Measurements from ENCODE around the gene KCTD20. TPM values are rescaled to one million over a fixed set of nuclear protein-coding genes. Genes with fewer than 3 reads are reported as not detected.
A peak's percentile ranks its signal among the peaks of the same experiment; 100 is the strongest.
"Not testable (repeated sequence)": the region's sequence is repeated elsewhere in the genome, so short reads cannot be mapped to it uniquely, and the experiment has no call there.

KCTD20 gene
- total and polyA plus RNA-seq, 4 donors, result 25.8 to 70.6 (median 43.0) TPM

DNA sequence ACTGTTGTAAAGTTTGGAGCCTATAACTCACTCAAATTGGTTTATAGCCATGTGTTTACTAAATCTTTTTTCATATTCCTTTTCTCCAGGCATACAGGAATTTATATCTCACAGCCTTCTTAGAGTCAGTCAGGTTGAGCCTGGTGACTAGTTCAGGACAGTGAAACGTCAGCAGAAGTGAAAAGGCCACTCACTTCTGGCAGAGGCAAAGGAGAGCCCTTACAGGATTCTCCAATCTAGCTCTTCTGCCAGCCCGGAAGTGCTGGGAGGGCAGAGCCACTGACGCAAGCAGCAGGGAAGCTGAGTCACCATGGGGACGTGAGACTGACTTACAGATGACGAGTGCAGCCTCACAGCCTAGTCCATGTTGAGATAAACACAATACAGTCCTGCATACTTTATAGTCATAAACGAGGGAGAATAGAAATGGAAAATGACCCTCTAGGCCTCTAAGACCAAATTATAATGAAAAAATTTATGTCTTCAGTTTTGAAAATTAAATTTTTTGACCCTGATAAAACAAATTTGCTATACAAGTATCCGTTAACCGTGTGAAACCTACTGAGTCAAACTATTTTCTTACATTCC is 1.4 kb upstream of the KCTD20 start:
- H3K27ac ChIP-seq (ENCODE audit: low read depth in 1 of 2, low read length in 2 of 2), result peak overlapping the region in 1 of 2 donors; percentile 76
- ATAC-seq (ENCODE audit: low FRiP score) (peak; percentile 95), DNase-seq (peak; percentile 97)
- 22 to 28% methylated on average over 8 of the region's 8 CpGs for WGBS, 2 donors
- H3K4me1 ChIP-seq (ENCODE audit: control insufficient read depth in 1 of 2, insufficient read depth in 2 of 2, low read length in 2 of 2), result peaks cover 0 to 2% of the 10 kb centered on the region in 2 donors
- H3K9me3 ChIP-seq (ENCODE audit: control insufficient read depth, low read length), result no peaks in the 10 kb centered on the region
- H3K4me3 ChIP-seq (ENCODE audit: low read length in 2 of 2), result no peak overlapping the region
- no peaks in the 10 kb centered on the region for H3K36me3 ChIP-seq (ENCODE audit: control insufficient read depth in 1 of 2, insufficient read depth in 2 of 2, low read length in 1 of 2)
- intact Hi-C loops (cut with DNase I), result loop anchor here (5.0 kb wide), 3 partner anchors 54 to 151 kb away; partner anchors contain the start of genes ETV7 (in 1 of the 2), SRSF3 (in 1 of the 2) and STK38 (in 1 of the 2)
- H3K27me3 ChIP-seq (ENCODE audit: control insufficient read depth in 1 of 2, insufficient read depth in 2 of 2, low read length in 1 of 2), result no peaks in the 10 kb centered on the region

GRCh38 chr6:36442103-36442670 is 613 bp upstream of the KCTD20 start:
- DNase-seq (no peak), ATAC-seq (ENCODE audit: low FRiP score) (no peak)
- no peaks in the 10 kb centered on the region for H3K36me3 ChIP-seq (ENCODE audit: control insufficient read depth in 1 of 2, insufficient read depth in 2 of 2, low read length in 1 of 2)
- no peaks in the 10 kb centered on the region for H3K27me3 ChIP-seq (ENCODE audit: control insufficient read depth in 1 of 2, insufficient read depth in 2 of 2, low read length in 1 of 2)
- peak overlapping the region in 1 of 2 donors; percentile 87 for H3K27ac ChIP-seq (ENCODE audit: low read depth in 1 of 2, low read length in 2 of 2)
- WGBS, 2 donors, result 58 to 59% methylated on average over 12 of the region's 12 CpGs
- intact Hi-C loops (cut with DNase I), result loop anchor here (2.0 to 5.0 kb wide), 4 partner anchors 19 to 150 kb away; partner anchors contain the start of genes ETV7 (in 1 of the 2), SRSF3 (in 1 of the 2) and STK38 (in 1 of the 2)
- H3K9me3 ChIP-seq (ENCODE audit: control insufficient read depth, low read length), result no peaks in the 10 kb centered on the region
- peak overlapping the region; percentile 30 to 96 for H3K4me3 ChIP-seq (ENCODE audit: low read length in 2 of 2)
- peaks cover 0 to 2% of the 10 kb centered on the region in 2 donors for H3K4me1 ChIP-seq (ENCODE audit: control insufficient read depth in 1 of 2, insufficient read depth in 2 of 2, low read length in 2 of 2)

DNA sequence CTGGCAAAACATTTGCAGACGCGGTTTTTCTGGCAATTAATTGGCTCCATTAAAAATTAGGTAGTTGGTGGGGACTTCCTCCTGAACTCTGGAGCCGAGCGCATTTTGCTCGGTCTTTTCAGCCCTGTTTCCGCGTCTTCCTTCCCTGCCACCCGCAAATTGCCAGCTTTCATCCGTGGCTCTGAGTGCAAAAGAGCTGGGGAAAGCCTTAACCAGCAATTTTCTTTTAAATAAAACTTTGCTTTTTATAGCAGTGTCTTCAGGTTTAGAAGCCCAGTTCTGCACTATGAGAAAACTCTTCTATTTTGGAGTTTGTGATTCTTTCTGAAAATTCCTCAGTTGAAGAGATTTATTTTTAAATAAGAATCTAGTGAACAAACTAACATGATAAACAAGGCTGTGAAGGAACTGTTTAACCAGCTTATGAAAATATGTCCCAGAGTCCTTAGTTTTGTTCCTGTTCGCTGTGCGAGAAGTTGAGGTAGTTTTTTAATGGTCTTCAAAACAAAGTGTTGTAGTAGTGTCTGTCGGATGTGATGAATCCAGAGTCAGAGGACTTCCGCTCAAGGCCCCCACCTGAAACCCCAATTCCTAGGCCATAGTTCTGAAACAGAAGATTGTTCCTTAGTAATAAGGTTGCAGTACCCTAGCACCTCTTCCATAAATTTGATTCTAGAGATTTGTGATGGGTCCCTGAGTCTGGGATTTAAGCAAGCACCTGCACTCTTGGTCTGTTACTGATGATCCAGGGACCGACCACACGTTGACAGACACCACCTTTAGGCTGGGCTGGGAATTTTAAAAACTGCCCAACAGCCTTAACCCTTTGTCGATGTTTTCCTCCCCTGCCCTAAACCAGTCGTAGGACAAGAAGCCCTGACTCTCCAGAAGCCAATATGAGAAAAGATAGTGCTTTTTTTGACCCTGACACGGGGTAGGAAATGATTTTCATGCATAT is 950 bp downstream of the KCTD20 start:
- Histone ChIP-seq H3K27me3 (ENCODE audit: control insufficient read depth in 1 of 2, insufficient read depth in 2 of 2, low read length in 1 of 2) (no peaks in the 10 kb centered on the region), H3K27ac (ENCODE audit: low read depth in 1 of 2, low read length in 2 of 2) (peak overlapping the region; percentile 28 to 84), H3K4me1 (ENCODE audit: control insufficient read depth in 1 of 2, insufficient read depth in 2 of 2, low read length in 2 of 2) (peaks cover 0 to 6% of the 10 kb centered on the region in 2 donors), H3K9me3 (ENCODE audit: control insufficient read depth, low read length) (no peaks in the 10 kb centered on the region), H3K36me3 (ENCODE audit: control insufficient read depth in 1 of 2, insufficient read depth in 2 of 2, low read length in 1 of 2) (no peaks in the 10 kb centered on the region), H3K4me3 (ENCODE audit: low read length in 2 of 2) (peak overlapping the region; percentile 65 to 96)
- intact Hi-C loops (cut with DNase I), result loop anchor here (2.0 to 5.0 kb wide), 4 partner anchors 21 to 149 kb away; partner anchors contain the start of genes ETV7 (in 1 of the 2), SRSF3 (in 1 of the 2) and STK38 (in 1 of the 2)
- DNase-seq (no peak), ATAC-seq (ENCODE audit: low FRiP score) (no peak)
- WGBS, 2 donors, result 3% methylated on average over 18 of the region's 18 CpGs

DNA sequence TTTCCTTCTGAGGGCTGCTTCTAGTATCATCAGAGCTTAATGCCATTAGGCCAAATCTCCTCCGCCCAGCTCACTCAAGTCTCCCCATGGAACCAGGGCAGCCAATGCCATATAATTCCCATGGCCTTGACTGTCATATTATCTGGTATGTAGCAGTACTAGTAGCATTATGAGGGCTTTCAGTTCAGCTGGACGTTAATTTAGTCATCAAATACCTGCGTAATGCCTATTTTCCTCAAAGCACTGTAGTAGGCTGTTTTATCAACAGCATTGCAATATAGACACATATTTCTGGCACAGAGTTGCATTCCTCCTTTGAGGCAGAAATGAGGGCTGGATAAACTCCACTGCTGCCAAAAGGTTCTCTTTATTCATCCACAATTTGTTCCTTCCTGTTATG is 1.7 kb downstream of the KCTD20 start:
- Histone ChIP-seq H3K4me3 (ENCODE audit: low read length in 2 of 2) (peak overlapping the region in 1 of 2 donors; percentile 96), H3K4me1 (ENCODE audit: control insufficient read depth in 1 of 2, insufficient read depth in 2 of 2, low read length in 2 of 2) (peaks cover 0 to 6% of the 10 kb centered on the region in 2 donors), H3K9me3 (ENCODE audit: control insufficient read depth, low read length) (no peaks in the 10 kb centered on the region), H3K27me3 (ENCODE audit: control insufficient read depth in 1 of 2, insufficient read depth in 2 of 2, low read length in 1 of 2) (no peaks in the 10 kb centered on the region), H3K27ac (ENCODE audit: low read depth in 1 of 2, low read length in 2 of 2) (peak overlapping the region; percentile 28 to 84), H3K36me3 (ENCODE audit: control insufficient read depth in 1 of 2, insufficient read depth in 2 of 2, low read length in 1 of 2) (no peaks in the 10 kb centered on the region)
- DNase-seq, result no peak
- intact Hi-C loops (cut with DNase I), result loop anchor here (5.0 kb wide), 3 partner anchors 57 to 148 kb away; partner anchors contain the start of genes ETV7 (in 1 of the 2), SRSF3 (in 1 of the 2) and STK38 (in 1 of the 2)
- 19 to 31% methylated on average over 3 of the region's 3 CpGs for WGBS, 2 donors
- no peak for ATAC-seq (ENCODE audit: low FRiP score)

DNA sequence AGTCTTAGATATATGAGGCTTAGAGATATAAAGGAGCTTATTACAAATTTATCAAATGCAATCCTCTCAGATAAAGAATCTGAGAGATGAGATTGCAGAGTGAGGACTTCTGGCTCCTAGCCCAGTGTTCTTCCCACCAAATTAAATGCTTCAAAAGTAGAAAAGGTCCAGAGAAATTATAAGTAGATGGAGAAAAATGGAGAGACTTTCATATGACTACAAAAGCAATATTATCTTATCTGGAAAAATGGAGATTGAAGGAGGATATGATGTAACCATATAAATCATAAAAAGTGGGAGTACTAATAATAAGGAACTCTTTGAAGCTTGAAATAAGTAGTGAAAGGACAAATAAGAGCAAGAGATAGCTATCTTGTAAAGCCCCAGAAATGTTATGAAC is 2.8 kb downstream of the KCTD20 start:
- H3K36me3 ChIP-seq (ENCODE audit: control insufficient read depth in 1 of 2, insufficient read depth in 2 of 2, low read length in 1 of 2), result no peaks in the 10 kb centered on the region
- no peak overlapping the region for H3K4me3 ChIP-seq (ENCODE audit: low read length in 2 of 2)
- no peaks in the 10 kb centered on the region for H3K27me3 ChIP-seq (ENCODE audit: control insufficient read depth in 1 of 2, insufficient read depth in 2 of 2, low read length in 1 of 2)
- peaks cover 0 to 6% of the 10 kb centered on the region in 2 donors for H3K4me1 ChIP-seq (ENCODE audit: control insufficient read depth in 1 of 2, insufficient read depth in 2 of 2, low read length in 2 of 2)
- DNase-seq, result no peak
- ATAC-seq (ENCODE audit: low FRiP score), result no peak
- H3K27ac ChIP-seq (ENCODE audit: low read depth in 1 of 2, low read length in 2 of 2), result no peak overlapping the region
- no peaks in the 10 kb centered on the region for H3K9me3 ChIP-seq (ENCODE audit: control insufficient read depth, low read length)
- intact Hi-C loops (cut with DNase I), result no loop called here

DNA sequence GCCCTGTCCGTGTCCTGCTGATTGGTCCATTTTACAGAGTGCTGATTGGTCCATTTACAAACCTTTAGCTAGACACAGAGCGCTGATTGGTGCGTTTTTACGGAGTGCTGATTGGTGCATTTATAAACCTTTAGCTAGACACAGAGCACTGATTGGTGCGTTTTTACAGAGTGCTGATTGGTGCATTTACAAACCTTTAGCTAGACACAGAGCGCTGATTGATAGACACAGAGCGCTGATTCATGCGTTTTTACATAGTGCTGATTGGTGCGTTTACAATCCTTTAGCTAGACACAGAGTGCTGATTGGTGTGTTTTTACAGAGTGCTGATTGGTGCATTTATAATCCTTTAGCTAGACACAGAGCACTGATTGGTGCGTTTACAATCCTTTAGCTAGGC is 6.4 kb downstream of the KCTD20 start:
- 96 to 97% methylated on average over 10 of the region's 10 CpGs for WGBS, 2 donors
- H3K27ac ChIP-seq (ENCODE audit: low read depth in 1 of 2, low read length in 2 of 2); H3K27me3 ChIP-seq (ENCODE audit: control insufficient read depth in 1 of 2, insufficient read depth in 2 of 2, low read length in 1 of 2); DNase-seq; H3K4me3 ChIP-seq (ENCODE audit: low read length in 2 of 2); H3K36me3 ChIP-seq (ENCODE audit: control insufficient read depth in 1 of 2, insufficient read depth in 2 of 2, low read length in 1 of 2); H3K4me1 ChIP-seq (ENCODE audit: control insufficient read depth in 1 of 2, insufficient read depth in 2 of 2, low read length in 2 of 2); ATAC-seq (ENCODE audit: low FRiP score); intact Hi-C loops (cut with DNase I); H3K9me3 ChIP-seq (ENCODE audit: control insufficient read depth, low read length): not testable (repeated sequence)

DNA sequence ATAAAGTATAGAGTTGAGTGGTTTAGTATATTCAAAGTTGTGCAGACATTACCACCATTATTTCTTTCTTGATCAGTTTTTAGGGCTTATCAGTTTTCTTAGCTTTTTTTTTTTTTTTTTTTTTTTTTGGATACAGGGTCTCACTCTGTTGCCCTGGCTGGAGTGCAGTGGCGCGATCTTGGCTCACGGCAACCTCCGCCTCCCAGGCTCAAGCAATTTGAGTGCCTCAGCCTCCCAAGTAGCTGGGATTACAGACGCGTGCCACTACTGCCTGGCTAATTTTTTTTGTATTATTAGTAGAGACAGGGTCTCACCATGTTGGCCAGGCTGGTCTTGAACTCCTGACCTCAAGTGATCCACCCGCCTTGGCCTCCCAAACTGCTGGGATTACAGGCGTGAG is 10.1 kb downstream of the KCTD20 start:
- intact Hi-C loops (cut with DNase I); H3K27me3 ChIP-seq (ENCODE audit: control insufficient read depth in 1 of 2, insufficient read depth in 2 of 2, low read length in 1 of 2); DNase-seq; H3K36me3 ChIP-seq (ENCODE audit: control insufficient read depth in 1 of 2, insufficient read depth in 2 of 2, low read length in 1 of 2); ATAC-seq (ENCODE audit: low FRiP score); H3K4me1 ChIP-seq (ENCODE audit: control insufficient read depth in 1 of 2, insufficient read depth in 2 of 2, low read length in 2 of 2); H3K27ac ChIP-seq (ENCODE audit: low read depth in 1 of 2, low read length in 2 of 2); H3K9me3 ChIP-seq (ENCODE audit: control insufficient read depth, low read length); H3K4me3 ChIP-seq (ENCODE audit: low read length in 2 of 2): not testable (repeated sequence)
- WGBS, 2 donors, result 97% methylated on average over 8 of the region's 8 CpGs

DNA sequence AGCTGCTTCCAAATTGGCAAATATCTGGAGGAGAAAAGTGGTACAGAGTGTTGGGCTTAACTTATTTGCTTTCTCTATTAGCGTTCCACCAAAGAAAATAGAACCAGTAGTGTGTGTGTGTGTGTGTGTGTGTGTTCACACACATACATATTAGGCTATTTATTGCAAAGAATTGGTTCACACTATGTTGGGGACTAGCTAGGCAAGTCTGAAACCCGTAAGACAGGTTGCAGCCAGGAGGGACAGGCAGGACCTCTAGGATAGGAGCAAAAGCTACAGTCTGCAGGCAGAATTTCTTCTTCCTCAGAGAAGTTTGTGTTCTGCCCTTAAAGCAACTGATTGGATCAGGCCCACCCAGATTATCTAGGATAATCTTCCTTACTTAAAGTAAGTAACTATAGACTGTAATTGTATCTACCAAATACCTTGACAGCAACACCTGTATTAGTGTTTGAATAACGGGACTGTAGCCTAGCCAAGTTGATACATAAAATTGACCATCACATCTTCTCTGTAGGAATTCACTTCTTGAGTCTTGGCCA is 12.8 kb downstream of the KCTD20 start:
- Histone ChIP-seq H3K36me3 (ENCODE audit: control insufficient read depth in 1 of 2, insufficient read depth in 2 of 2, low read length in 1 of 2) (no peaks in the 10 kb centered on the region), H3K27me3 (ENCODE audit: control insufficient read depth in 1 of 2, insufficient read depth in 2 of 2, low read length in 1 of 2) (no peaks in the 10 kb centered on the region), H3K4me3 (ENCODE audit: low read length in 2 of 2) (no peak overlapping the region), H3K4me1 (ENCODE audit: control insufficient read depth in 1 of 2, insufficient read depth in 2 of 2, low read length in 2 of 2) (no peaks in the 10 kb centered on the region), H3K9me3 (ENCODE audit: control insufficient read depth, low read length) (no peaks in the 10 kb centered on the region), H3K27ac (ENCODE audit: low read depth in 1 of 2, low read length in 2 of 2) (no peak overlapping the region)
- intact Hi-C loops (cut with DNase I), result no loop called here
- DNase-seq (no peak), ATAC-seq (ENCODE audit: low FRiP score) (no peak)
- WGBS, 2 donors, result 61 to 67% methylated on average over 3 of the region's 3 CpGs

Measured in aorta (tissue), 5 donors.